Kidney epithelial cell (primary cell): ENCODE results near the gene TMIGD1. TPM values are rescaled to one million over a fixed set of nuclear protein-coding genes. Genes with fewer than 3 reads are reported as not detected.
"Not testable (repeated sequence)": the region's sequence is repeated elsewhere in the genome, so short reads cannot be mapped to it uniquely, and the experiment has no call there.

Source experiments
- DNase-seq: peaks from one replicate; pipeline ENCODE4 v3.0.0-alpha.2; 2010; ENCODE audit warnings: low read depth
- H3K27me3 ChIP-seq: 2 replicates; pipeline ENCODE4 v1.6.0; 2011; ENCODE audit warnings: low read length; ENCODE audit not compliant: control insufficient read depth, insufficient read depth
- H3K36me3 ChIP-seq: 2 replicates; pipeline ENCODE4 v1.5.1; 2011; ENCODE audit warnings: low read length; ENCODE audit not compliant: control insufficient read depth, insufficient read depth
- H3K4me3 ChIP-seq: 2 replicates; pipeline ENCODE4 v1.5.1; 2011; ENCODE audit warnings: low read depth, mild to moderate bottlenecking, control low read depth, low read length
- total RNA-seq: library from RNA; depleted of rRNA; stranded (reverse); fragments of >200 nt; gene quantifications from 2 replicates; pipeline ENCODE4 v1.2.3, GENCODE V29; 2015
- TF ChIP-seq, protein P1 (sequence below): IDR thresholded peaks from 2 replicates; pipeline ENCODE4 v1.5.1; 2011; ENCODE audit warnings: mild to moderate bottlenecking, moderate library complexity, low read length, control low read depth, inconsistent platforms; ENCODE audit not compliant: insufficient read depth, poor library complexity, severe bottlenecking

Gene TMIGD1
- total RNA-seq, 1 donor from 2014 or later, result not detected

DNA sequence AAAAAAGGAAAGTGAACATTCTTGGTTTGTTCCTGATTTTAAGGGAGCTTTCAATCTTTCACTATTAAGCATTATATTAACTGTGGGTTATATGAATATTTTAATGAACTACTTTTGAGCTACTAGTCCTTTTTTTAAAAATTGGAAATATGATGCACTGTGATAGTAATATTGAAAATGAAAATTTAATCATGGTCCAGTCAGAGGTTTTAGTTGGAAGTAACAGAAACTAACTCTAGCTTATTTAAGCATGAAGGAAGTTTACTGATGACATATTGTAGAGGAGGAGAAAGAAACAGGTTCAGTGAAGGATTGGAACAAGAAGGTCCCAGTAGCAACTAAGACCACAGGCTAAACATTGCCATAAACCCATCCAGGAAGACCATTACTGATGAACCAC lies 20.8 kb upstream of the TMIGD1 start:
- TF ChIP-seq, protein P1, sequence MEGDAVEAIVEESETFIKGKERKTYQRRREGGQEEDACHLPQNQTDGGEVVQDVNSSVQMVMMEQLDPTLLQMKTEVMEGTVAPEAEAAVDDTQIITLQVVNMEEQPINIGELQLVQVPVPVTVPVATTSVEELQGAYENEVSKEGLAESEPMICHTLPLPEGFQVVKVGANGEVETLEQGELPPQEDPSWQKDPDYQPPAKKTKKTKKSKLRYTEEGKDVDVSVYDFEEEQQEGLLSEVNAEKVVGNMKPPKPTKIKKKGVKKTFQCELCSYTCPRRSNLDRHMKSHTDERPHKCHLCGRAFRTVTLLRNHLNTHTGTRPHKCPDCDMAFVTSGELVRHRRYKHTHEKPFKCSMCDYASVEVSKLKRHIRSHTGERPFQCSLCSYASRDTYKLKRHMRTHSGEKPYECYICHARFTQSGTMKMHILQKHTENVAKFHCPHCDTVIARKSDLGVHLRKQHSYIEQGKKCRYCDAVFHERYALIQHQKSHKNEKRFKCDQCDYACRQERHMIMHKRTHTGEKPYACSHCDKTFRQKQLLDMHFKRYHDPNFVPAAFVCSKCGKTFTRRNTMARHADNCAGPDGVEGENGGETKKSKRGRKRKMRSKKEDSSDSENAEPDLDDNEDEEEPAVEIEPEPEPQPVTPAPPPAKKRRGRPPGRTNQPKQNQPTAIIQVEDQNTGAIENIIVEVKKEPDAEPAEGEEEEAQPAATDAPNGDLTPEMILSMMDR, result no peak
- H3K27me3 ChIP-seq, result no peaks in the 10 kb centered on the region

DNA sequence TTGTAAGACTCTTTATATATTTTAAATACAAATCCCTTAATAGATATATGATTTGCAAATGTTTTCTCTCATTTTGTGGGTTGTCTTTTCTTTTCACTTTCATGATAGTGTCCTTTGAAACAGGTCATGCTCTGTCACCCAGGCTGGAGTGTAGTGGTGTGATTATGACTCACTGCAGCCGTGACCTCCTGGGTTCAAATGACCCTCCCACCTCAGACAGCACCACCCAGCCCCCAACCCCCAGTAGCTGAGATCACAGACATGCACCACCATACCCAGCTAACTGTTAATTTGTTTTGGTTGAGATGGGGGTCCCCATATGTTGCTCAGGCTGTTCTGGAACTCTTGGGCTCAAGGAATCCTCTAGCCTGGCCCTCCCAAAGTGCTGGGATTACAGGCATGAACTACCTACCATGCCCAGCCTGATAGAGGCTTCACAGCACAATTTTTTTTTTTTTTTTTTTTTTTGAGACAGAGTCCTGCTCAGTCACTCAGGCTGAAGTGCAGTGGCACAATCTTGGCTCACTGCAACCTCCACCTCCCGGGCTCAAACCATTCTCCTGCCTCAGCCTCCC lies 18.5 kb upstream of the TMIGD1 start:
- no peak for DNase-seq

More for the DNA sequence above, 20.8 kb upstream of the TMIGD1 start:
- H3K36me3 ChIP-seq, result no peaks in the 10 kb centered on the region
- H3K4me3 ChIP-seq, result no peak overlapping the region
- no peak for DNase-seq

DNA sequence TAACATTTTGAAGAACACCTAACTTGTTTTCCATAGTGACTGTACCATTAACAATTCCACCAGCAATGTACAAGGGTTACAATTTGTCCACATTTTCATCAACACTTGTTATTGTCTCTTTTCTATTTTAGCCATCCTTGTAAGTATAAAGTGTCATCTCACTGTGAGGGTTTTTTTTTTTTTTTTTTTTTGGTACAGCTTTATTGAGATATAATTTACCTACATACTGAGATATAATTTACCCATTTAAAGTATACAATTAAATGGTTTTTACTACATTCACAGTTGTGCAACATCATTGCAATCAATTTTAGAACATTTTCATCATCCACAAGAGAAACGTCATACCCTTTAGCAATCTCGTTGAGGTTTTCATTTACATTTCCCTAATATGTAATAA lies 17.9 kb upstream of the TMIGD1 start:
- DNase-seq, result no peak
- H3K4me3 ChIP-seq, result no peak overlapping the region
- H3K36me3 ChIP-seq, result no peaks in the 10 kb centered on the region
- TF ChIP-seq, protein P1, result no peak
- no peaks in the 10 kb centered on the region for H3K27me3 ChIP-seq

More for the DNA sequence above, 18.5 kb upstream of the TMIGD1 start:
- Histone ChIP-seq H3K4me3 (no peak overlapping the region), H3K27me3 (no peaks in the 10 kb centered on the region), H3K36me3 (no peaks in the 10 kb centered on the region)
- TF ChIP-seq, protein P1, result no peak

DNA sequence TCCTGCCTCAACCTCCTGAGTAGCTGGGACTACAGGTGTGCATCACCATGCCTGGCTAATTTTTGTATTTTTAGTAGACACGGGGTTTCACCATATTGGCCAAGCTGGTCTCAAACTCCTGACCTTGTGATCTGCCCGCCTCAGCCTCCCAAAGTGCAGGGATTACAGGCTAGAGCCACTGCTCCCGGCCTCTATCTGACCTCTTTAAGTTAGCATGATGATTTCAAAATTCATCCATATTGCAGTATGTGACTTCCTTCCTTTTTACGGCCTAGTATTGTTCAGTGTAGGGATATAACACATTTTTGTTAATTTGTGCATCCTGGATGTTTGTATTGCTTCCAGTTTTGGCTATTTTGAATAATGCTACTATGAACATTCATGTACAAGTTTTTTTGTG lies 17.4 kb upstream of the TMIGD1 start:
- not testable (repeated sequence) for DNase-seq, H3K27me3 ChIP-seq, H3K4me3 ChIP-seq, H3K36me3 ChIP-seq

DNA sequence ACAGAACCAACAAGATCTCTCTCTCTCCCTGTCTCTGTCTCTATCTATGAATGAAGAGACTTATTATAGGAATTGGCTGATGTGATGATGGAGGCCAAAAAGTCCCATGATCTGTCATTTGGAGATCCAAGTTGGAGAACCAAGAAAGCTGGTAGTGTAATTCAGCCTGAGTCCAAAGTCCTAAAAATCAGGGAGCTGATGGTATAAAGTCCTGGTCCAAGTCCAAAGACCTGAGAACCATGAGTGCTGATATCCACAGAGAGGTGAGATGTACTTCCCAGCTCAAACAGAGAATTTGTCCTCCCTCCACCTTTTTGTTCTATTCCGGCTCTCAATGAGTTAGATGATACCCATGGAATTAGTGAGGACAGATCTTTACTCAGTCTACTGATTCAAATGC lies 15.4 kb upstream of the TMIGD1 start:
- no peaks in the 10 kb centered on the region for H3K36me3 ChIP-seq
- no peak overlapping the region for H3K4me3 ChIP-seq
- TF ChIP-seq, protein P1, result no peak
- H3K27me3 ChIP-seq, result no peaks in the 10 kb centered on the region
- no peak for DNase-seq

DNA sequence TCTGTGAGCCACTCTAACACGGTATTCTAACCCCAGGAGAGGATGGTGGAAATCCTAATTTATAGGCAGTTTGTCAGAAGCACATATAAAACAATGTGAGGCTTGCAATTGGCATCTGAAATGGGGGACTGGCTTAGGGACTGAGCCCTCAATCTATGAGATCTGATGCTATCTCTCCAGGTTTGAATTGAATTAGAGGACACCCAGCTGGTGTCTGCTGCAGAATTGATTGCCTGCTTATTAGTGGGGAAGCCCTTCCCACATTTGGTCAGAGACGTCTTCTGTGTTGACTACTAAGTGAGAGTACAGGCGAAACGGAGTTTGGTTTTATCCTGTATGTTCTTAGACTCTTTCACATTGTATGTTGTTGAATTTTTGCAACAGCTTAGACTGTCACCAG lies 13.6 kb upstream of the TMIGD1 start:
- Histone ChIP-seq H3K4me3 (no peak overlapping the region), H3K27me3 (no peaks in the 10 kb centered on the region), H3K36me3 (no peaks in the 10 kb centered on the region)
- TF ChIP-seq, protein P1, result no peak
- DNase-seq, result no peak
